Measurements from ENCODE around the gene NSL1. TPM values are rescaled to one million over a fixed set of nuclear protein-coding genes. Genes with fewer than 3 reads are reported as not detected.

NSL1 gene
- total RNA-seq, 2 experiments from 2014 or later: 39.7 to 48.5 TPM

GRCh38 chr1:212691561-212692071, 100.0 kb downstream of the NSL1 start:
- no peak overlapping the region for H3K27ac Mint-ChIP-seq
- no peaks in the 10 kb centered on the region for H3K9me3 Mint-ChIP-seq (ENCODE audit: low read depth)
- H3K4me3 Mint-ChIP-seq: no peak overlapping the region
- peak; percentile 78 for DNase-seq
- CTCF ChIA-PET: interaction anchor here (0.6 to 9.9 kb wide), 5 partner anchors 6 to 214 kb away, joined by 3 to 109 read pairs (median 6); partner anchors contain the start of gene BATF3
- no peaks in the 10 kb centered on the region for H3K27me3 Mint-ChIP-seq
- H3K4me1 Mint-ChIP-seq: peaks cover 50% of the 10 kb centered on the region
- peak; percentile 88 for ATAC-seq
- peaks cover 50% of the 10 kb centered on the region for H3K36me3 Mint-ChIP-seq

GRCh38 chr1:212690816-212691403, 100.7 kb downstream of the NSL1 start:
- Mint-ChIP-seq H3K27me3 (no peaks in the 10 kb centered on the region), H3K36me3 (peaks cover 47% of the 10 kb centered on the region), H3K27ac (no peak overlapping the region), H3K4me3 (no peak overlapping the region), H3K4me1 (peaks cover 50% of the 10 kb centered on the region), H3K9me3 (ENCODE audit: low read depth) (no peaks in the 10 kb centered on the region)
- DNase-seq: peak; percentile 36
- CTCF ChIA-PET: interaction anchor here (0.8 to 9.9 kb wide), 6 partner anchors 7 to 235 kb away, joined by 3 to 109 read pairs (median 5); partner anchors contain the start of gene BATF3
- ATAC-seq: no peak

- DNase-seq (no peak), ATAC-seq (no peak)
- H3K9me3 Mint-ChIP-seq (ENCODE audit: low read depth): no peaks in the 10 kb centered on the region
- H3K27ac Mint-ChIP-seq: no peak overlapping the region
- CTCF ChIA-PET: interaction anchor here (0.8 to 9.9 kb wide), 8 partner anchors 8 to 306 kb away, joined by 3 to 109 read pairs (median 4); partner anchors contain the start of gene BATF3
- peaks cover 53% of the 10 kb centered on the region for H3K4me1 Mint-ChIP-seq
- H3K36me3 Mint-ChIP-seq: peaks cover 50% of the 10 kb centered on the region
- H3K27me3 Mint-ChIP-seq: no peaks in the 10 kb centered on the region
- no peak overlapping the region for H3K4me3 Mint-ChIP-seq
Observed at GRCh38 chr1:212689758-212690529, 101.6 kb downstream of the NSL1 start.

- Mint-ChIP-seq H3K4me1 (peaks cover 53% of the 10 kb centered on the region), H3K9me3 (ENCODE audit: low read depth) (no peaks in the 10 kb centered on the region), H3K4me3 (no peak overlapping the region), H3K36me3 (peaks cover 46% of the 10 kb centered on the region), H3K27ac (no peak overlapping the region), H3K27me3 (no peaks in the 10 kb centered on the region)
- ATAC-seq (no peak), DNase-seq (no peak)
- CTCF ChIA-PET: interaction anchor here (1.3 to 6.1 kb wide), 3 partner anchors 9 to 19 kb away, joined by 3 to 24 read pairs (median 5); partner anchors contain the start of gene BATF3
Observed at GRCh38 chr1:212689196-212689725, 102.3 kb downstream of the NSL1 start.

- DNase-seq (no peak), ATAC-seq (no peak)
- Mint-ChIP-seq H3K27ac (no peak overlapping the region), H3K27me3 (no peaks in the 10 kb centered on the region), H3K36me3 (peaks cover 42% of the 10 kb centered on the region), H3K4me3 (no peak overlapping the region), H3K9me3 (ENCODE audit: low read depth) (no peaks in the 10 kb centered on the region), H3K4me1 (peaks cover 53% of the 10 kb centered on the region)
- CTCF ChIA-PET: interaction anchor here (1.1 to 6.1 kb wide), 3 partner anchors 10 to 61 kb away, joined by 3 to 24 read pairs (median 6); partner anchors contain the start of gene BATF3
Observed at GRCh38 chr1:212688341-212689047, 103.1 kb downstream of the NSL1 start.

GRCh38 chr1:212687811-212688210, 103.8 kb downstream of the NSL1 start:
- no peak for DNase-seq

GRCh38 chr1:212686591-212686990, 105.0 kb downstream of the NSL1 start:
- no peaks in the 10 kb centered on the region for H3K9me3 Mint-ChIP-seq (ENCODE audit: low read depth)
- H3K4me3 Mint-ChIP-seq: no peak overlapping the region
- DNase-seq: no peak
- ATAC-seq: no peak
- H3K4me1 Mint-ChIP-seq: peaks cover 60% of the 10 kb centered on the region
- no peaks in the 10 kb centered on the region for H3K27me3 Mint-ChIP-seq
- H3K27ac Mint-ChIP-seq: peak overlapping the region; percentile 79
- H3K36me3 Mint-ChIP-seq: peaks cover 32% of the 10 kb centered on the region
- CTCF ChIA-PET: interaction anchor here (0.9 to 6.1 kb wide), 4 partner anchors 11 to 32 kb away, joined by 3 to 24 read pairs (median 4); partner anchors contain the start of gene BATF3

More at GRCh38 chr1:212687811-212688210, 103.8 kb downstream of the NSL1 start:
- no peaks in the 10 kb centered on the region for H3K27me3 Mint-ChIP-seq
- peaks cover 53% of the 10 kb centered on the region for H3K4me1 Mint-ChIP-seq
- no peaks in the 10 kb centered on the region for H3K9me3 Mint-ChIP-seq (ENCODE audit: low read depth)
- H3K4me3 Mint-ChIP-seq: no peak overlapping the region
- no peak for ATAC-seq
- CTCF ChIA-PET: interaction anchor here (1.1 to 6.1 kb wide), 3 partner anchors 10 to 62 kb away, joined by 3 to 24 read pairs (median 6); partner anchors contain the start of gene BATF3
- peaks cover 36% of the 10 kb centered on the region for H3K36me3 Mint-ChIP-seq
- peak overlapping the region; percentile 5 for H3K27ac Mint-ChIP-seq

- Mint-ChIP-seq H3K4me1 (peaks cover 65% of the 10 kb centered on the region), H3K9me3 (ENCODE audit: low read depth) (no peaks in the 10 kb centered on the region), H3K4me3 (no peak overlapping the region), H3K27ac (peak overlapping the region; percentile 79), H3K27me3 (no peaks in the 10 kb centered on the region), H3K36me3 (peaks cover 29% of the 10 kb centered on the region)
- ATAC-seq (no peak), DNase-seq (peak; percentile 67)
- CTCF ChIA-PET: interaction anchor here (0.9 to 6.1 kb wide), 4 partner anchors 12 to 33 kb away, joined by 3 to 24 read pairs (median 4); partner anchors contain the start of gene BATF3
Observed at GRCh38 chr1:212686069-212686468, 105.5 kb downstream of the NSL1 start.

- H3K4me3 Mint-ChIP-seq: no peak overlapping the region
- H3K4me1 Mint-ChIP-seq: peaks cover 71% of the 10 kb centered on the region
Observed at GRCh38 chr1:212685429-212685828, 106.1 kb downstream of the NSL1 start.

GRCh38 chr1:212684521-212685090, 107.0 kb downstream of the NSL1 start:
- no peak for DNase-seq
- Mint-ChIP-seq H3K9me3 (ENCODE audit: low read depth) (no peaks in the 10 kb centered on the region), H3K36me3 (peaks cover 29% of the 10 kb centered on the region), H3K27ac (peak overlapping the region; percentile 98), H3K27me3 (no peaks in the 10 kb centered on the region), H3K4me3 (no peak overlapping the region), H3K4me1 (peaks cover 79% of the 10 kb centered on the region)
- CTCF ChIA-PET: interaction anchor here (0.8 to 1.7 kb wide), 8 partner anchors 11 to 97 kb away, joined by 3 to 15 read pairs (median 4); partner anchors contain the start of gene BATF3
- ATAC-seq: no peak

More at GRCh38 chr1:212685429-212685828, 106.1 kb downstream of the NSL1 start:
- ATAC-seq: no peak
- Mint-ChIP-seq H3K36me3 (peaks cover 29% of the 10 kb centered on the region), H3K27ac (peak overlapping the region; percentile 79), H3K27me3 (no peaks in the 10 kb centered on the region), H3K9me3 (ENCODE audit: low read depth) (no peaks in the 10 kb centered on the region)
- CTCF ChIA-PET: interaction anchor here (0.7 to 6.1 kb wide), 5 partner anchors 13 to 208 kb away, joined by 3 to 24 read pairs (median 3); partner anchors contain the start of gene BATF3
- no peak for DNase-seq

GRCh38 chr1:212684076-212684475, 107.5 kb downstream of the NSL1 start:
- CTCF ChIA-PET: interaction anchor here (0.8 to 1.7 kb wide), 12 partner anchors 9 to 98 kb away, joined by 3 to 15 read pairs (median 4); partner anchors contain the start of gene BATF3
- ATAC-seq (no peak), DNase-seq (no peak)
- H3K4me3 Mint-ChIP-seq: peak overlapping the region; percentile 56
- H3K27me3 Mint-ChIP-seq: no peaks in the 10 kb centered on the region
- H3K36me3 Mint-ChIP-seq: peaks cover 29% of the 10 kb centered on the region
- peaks cover 85% of the 10 kb centered on the region for H3K4me1 Mint-ChIP-seq
- peak overlapping the region; percentile 98 for H3K27ac Mint-ChIP-seq
- H3K9me3 Mint-ChIP-seq (ENCODE audit: low read depth): no peaks in the 10 kb centered on the region

- Mint-ChIP-seq H3K27ac (peak overlapping the region; percentile 98), H3K4me1 (peaks cover 92% of the 10 kb centered on the region), H3K9me3 (ENCODE audit: low read depth) (no peaks in the 10 kb centered on the region), H3K36me3 (peaks cover 29% of the 10 kb centered on the region), H3K4me3 (peak overlapping the region; percentile 56), H3K27me3 (no peaks in the 10 kb centered on the region)
- DNase-seq: peak; percentile 96
- CTCF ChIA-PET: interaction anchor here (0.8 to 1.7 kb wide), 8 partner anchors 10 to 43 kb away, joined by 3 to 15 read pairs (median 4); no protein-coding TSS in a partner anchor
- peak; percentile 78 for ATAC-seq
Observed at GRCh38 chr1:212683357-212683722, 108.2 kb downstream of the NSL1 start.
